Keratinocyte (primary cell): ENCODE data around the gene MSL1.

ENCODE experiments used
- CTCF ChIP-seq, 3 experiments: IDR thresholded peaks in 1 of 3; conservative IDR thresholded peaks in 1 of 3; optimal IDR thresholded peaks in 1 of 3; 2 replicates in 2 of 3; 3 replicates in 1 of 3; pipeline versions ENCODE3 to v1.5.1; 2011; ENCODE audit warnings: low read length in 3 of 3, mild to moderate bottlenecking in 3 of 3, moderate library complexity in 2 of 3, control low read depth in 1 of 3, inconsistent platforms in 1 of 3; ENCODE audit not compliant: insufficient read depth in 2 of 3; ENCODE audit errors: extremely low read depth in 1 of 3
- EZH2 ChIP-seq: IDR thresholded peaks from one replicate; pipeline ENCODE4 v1.6.1; 2012; ENCODE audit warnings: inconsistent platforms, mild to moderate bottlenecking, low read length, moderate library complexity

GRCh38 chr17:40121181-40122135 lies at the start of gene MSL1:
- TF ChIP-seq CTCF (optimal IDR thresholded peaks at IDR 0.05 in 1 of 3, IDR thresholded peaks at IDR 0.05 in 1 of 3, conservative IDR thresholded peaks at IDR 0.05 in 1 of 3; ENCODE audit: extremely low read depth in 1 of 3, insufficient read depth in 2 of 3, low read length in 3 of 3) (no peak), EZH2 (no peak)
